ENCODE measurements around the gene BPIFB6.

Gene BPIFB6

GRCh38 chr20:33092361-33092760, 60.9 kb downstream of the BPIFB6 start:
- DNase-seq (ENCODE audit: low read depth) = no peak

- no peak for DNase-seq (ENCODE audit: low read depth)
Observed at GRCh38 chr20:33093074-33093473, 61.6 kb downstream of the BPIFB6 start.

GRCh38 chr20:33093582-33093981, 62.1 kb downstream of the BPIFB6 start:
- DNase-seq (ENCODE audit: low read depth) = no peak

Data from amniotic epithelial cell (primary cell).